GM21447 (cell line): ENCODE results near the gene VSIG4.
A peak's percentile ranks its signal among the peaks of the same experiment; 100 is the strongest.
"Not testable (repeated sequence)": the region's sequence is repeated elsewhere in the genome, so short reads cannot be mapped to it uniquely, and the experiment has no call there.

Experiments used
- ATAC-seq: cut with Tn5 transposase; IDR thresholded peaks from one replicate; pipeline ENCODE4 v1.9.1; 2021; ENCODE audit not compliant: unreplicated experiment

Gene VSIG4

GRCh38 chrX:66039944-66040343, at the start of gene VSIG4:
VSIG4 (minus strand) TSS chrX:66040080; CDS start chrX:66039998, 82 bp downstream.
- no peak for ATAC-seq

DNA sequence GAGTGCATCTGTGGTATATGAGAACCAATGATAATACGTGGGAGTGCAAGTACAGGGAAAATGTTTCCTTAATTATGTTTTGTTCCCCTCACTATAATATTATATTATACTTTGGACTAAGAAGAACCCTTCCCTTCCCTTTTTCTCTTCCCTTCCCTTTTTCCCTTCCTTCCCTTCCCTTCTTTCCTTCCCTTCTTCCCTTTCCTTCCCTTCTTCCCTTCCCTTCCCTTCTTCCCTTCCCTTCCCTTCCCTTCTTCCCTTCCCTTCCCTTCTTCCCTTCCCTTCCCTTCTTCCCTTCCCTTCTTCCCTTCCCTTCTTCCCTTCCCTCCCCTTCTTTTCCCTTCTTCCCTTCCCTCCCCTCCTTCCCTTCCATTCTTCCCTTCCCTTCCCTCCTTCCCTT, 36.9 kb upstream of the VSIG4 start:
- ATAC-seq, result no peak

DNA sequence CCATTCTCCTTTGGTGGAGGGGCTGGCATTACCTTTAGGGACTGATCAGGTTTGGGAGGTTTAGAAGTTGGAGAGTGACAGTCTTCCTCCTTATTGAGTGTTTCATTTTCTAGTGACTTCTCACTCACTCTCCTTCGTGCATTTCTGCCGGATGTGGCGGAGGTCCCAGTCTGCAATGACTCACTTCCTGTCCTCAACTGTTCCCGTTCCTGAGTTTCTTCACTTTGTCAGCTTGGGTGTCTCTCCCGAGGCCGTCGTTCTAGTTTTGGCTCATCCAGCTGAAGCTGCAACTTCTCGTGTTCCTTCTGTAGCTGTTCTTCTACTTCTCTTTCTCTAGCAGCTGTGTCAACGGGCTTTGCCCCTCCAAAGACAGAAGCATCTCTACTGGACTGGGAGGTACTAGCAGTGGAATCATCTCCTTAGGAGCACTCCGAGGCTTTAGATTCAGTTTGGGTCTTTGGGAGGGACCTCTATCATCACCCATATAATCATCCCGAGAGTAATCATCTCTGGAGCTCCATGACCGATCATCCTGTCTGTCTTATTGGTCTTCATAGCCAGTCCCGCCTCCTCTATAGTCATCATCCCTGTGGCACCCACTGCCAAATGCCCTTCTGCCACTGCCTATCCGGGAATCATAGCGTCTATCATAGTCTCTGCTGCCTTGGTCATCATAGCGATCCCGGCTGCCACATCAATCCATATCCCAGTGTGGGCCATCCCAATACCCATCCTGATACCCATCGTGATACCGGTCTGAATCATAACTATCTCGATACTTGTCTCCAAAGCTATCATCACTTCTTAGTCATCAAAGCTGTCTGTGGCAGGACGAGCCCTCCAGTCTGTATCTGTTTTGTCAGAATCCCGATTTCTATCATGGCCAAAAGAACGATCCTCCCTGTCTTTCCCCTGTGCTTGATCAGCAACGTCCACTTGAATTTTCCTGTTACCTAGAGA, 35.3 kb upstream of the VSIG4 start:
- ATAC-seq, result no peak

DNA sequence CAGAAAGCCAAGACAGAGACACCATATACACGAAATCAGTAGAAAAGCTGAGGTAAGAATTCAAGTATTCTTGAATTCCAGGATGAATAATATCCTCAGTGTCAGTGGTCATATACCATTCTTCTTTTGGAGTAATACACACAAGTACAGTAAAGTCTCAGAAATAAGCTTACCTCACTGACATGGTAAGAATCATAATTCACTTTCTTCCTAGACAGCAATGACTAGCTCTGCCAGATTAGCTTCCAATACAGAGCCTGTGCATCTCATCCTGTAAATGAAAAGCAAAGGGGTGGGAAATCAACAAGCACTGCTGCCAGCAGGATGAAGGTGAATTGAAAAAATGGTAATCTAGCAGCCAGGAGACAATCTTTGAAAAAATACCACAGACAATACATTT, 31.2 kb upstream of the VSIG4 start:
- ATAC-seq, result no peak

- ATAC-seq, result no peak
Measured at GRCh38 chrX:66064261-66064660, 24.4 kb upstream of the VSIG4 start.

DNA sequence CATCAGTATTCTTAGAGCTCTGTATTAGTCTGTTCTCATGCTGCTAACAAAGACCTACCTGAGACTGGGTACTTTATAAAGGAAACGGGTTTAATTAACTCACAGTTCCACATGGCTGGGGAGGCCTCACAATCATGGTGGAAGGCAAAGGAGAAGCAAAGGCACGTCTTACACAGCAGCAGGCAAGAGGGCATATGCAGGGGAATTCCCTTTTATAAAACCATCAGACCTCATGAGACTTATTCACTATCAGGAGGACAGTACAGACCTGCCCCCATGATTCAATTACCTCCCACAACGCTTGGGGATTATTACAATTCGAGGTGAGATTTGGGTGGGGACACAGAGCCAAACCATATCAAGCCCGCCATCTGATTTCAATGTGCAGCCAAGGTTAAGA, 17.1 kb upstream of the VSIG4 start:
- not testable (repeated sequence) for ATAC-seq

- no peak for ATAC-seq
Measured at GRCh38 chrX:66054978-66055377, 15.1 kb upstream of the VSIG4 start.

GRCh38 chrX:66053414-66053813, 13.5 kb upstream of the VSIG4 start:
- ATAC-seq, result no peak

- no peak for ATAC-seq
Measured at GRCh38 chrX:66051980-66052379, 12.1 kb upstream of the VSIG4 start.

GRCh38 chrX:66050140-66050569, 10.3 kb upstream of the VSIG4 start:
- ATAC-seq, result no peak

- no peak for ATAC-seq
Measured at GRCh38 chrX:66049056-66049455, 9.2 kb upstream of the VSIG4 start.

- ATAC-seq, result peak; percentile 65
Measured at GRCh38 chrX:66046612-66047235, 6.8 kb upstream of the VSIG4 start.

DNA sequence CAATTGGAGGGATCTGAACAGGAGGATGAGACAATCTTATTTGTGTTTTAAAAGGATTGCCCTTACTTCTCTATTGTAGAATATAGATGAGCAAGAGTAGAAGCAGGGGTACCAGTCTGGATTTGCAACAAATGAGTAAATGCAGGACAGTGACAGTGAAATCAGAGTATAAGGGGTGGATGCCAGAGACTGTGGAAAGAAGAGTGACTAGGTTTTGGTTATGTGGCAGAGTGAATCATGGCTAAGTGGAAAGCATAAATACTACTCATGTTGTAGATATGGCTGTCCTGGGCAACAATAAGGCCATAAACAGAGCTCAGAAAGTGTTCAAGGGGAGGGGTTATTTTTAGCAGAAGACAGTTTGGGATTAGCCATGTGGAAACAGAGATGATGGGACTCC, 6.0 kb upstream of the VSIG4 start:
- no peak for ATAC-seq

- no peak for ATAC-seq
Measured at GRCh38 chrX:66043584-66043983, 3.7 kb upstream of the VSIG4 start.

GRCh38 chrX:66042307-66043077, 2.6 kb upstream of the VSIG4 start:
- peak; percentile 53 for ATAC-seq

DNA sequence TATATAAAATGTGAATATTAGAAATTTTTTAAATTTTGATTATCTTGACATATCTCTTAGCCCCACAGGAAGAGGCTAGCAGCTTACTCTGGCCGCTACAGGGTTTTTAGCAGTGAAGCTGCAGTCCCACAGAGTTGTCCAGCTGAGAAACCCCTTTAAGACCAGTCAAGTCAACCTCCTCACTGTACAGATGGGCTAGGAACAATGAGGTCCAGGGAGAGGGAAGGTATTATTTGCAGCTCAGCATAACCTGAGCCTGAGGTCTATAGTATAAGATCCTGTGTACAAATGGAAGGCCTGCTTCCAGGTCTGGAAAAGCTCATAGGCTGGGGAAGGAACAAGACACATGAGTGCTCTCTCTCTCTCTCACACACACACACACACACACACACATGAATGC, 1.8 kb downstream of the VSIG4 start:
- no peak for ATAC-seq

GRCh38 chrX:66036231-66036630, 3.6 kb downstream of the VSIG4 start:
- ATAC-seq, result no peak

DNA sequence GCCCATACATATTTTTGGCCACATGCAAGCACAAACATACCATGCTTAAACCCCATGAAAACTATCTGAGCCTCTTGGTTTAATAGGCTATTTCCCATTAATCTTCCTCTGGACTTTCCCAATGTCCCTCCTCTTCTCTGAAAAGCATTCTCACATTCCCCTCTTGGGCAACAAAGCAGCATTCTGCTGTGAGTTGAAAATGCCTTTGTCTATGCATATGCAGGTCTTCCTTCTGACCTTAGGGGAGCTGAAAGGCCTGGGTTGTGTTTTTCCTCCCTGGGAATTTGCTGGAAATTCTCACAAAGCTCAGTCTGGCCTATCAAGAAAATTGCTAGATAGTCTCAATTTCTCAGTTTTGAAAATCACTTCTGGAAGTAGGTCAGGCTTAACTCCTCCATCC, 4.2 kb downstream of the VSIG4 start:
- no peak for ATAC-seq

DNA sequence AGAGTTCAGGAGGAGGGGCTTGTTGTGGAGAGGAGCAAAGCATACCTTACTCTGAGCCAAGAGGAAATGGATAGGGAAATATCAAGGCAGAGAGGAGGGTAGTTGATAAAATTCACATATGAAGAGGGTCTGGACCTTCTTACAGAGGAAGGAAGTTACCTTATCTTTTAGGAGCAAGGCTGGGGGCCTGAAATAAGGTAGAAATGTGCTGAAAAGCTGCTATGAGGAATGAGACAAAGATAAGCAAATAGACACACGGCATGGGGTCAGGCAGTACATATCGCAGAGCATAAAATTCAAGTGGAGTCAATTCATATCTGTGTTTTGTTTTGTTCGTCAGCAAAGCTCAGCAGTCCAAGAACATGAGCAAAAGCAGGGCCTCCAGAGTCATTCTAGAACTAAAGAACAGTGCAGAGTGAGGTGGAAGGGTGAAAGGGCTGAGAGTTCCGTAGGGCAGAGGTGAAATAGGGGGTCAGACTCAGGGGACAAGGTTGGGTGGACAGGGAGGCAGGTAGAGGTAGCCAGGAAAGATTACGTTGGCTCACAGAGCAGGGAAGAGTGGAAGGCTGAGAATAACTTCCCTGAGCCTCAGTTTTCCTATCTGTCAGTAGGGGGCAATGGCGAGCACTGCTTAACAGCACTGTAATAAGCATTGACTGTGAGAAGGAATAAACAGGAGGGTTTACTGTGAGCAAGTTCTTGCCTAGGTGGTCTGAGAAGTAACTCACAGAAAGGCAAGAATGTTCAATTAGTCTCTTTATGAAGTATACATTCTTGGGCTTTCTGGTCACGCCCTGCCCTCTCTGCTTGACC, 9.2 kb downstream of the VSIG4 start:
- ATAC-seq, result no peak

DNA sequence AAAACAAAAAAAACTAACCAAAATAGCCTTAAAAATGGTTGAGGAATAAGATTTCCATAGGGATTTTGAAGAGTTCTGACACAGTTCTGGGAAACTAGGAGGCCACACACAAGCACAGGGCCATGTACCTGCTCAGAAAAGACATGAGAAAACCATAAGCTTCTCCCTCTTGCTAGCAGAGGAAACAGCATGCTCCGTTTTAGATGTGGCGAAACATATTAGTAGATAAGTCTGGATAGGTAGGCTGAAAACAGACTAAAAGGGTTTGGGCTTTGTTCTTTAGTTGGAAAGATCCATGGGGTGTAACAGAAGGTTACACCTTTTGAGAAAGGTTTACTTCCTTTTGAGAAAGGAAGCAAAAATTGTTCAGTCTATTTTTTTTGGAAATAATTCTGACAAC, 10.9 kb downstream of the VSIG4 start:
- ATAC-seq, result no peak

GRCh38 chrX:66024570-66024969, 15.3 kb downstream of the VSIG4 start:
- ATAC-seq, result no peak
